ENCODE data around the gene UBE2I.

DNA sequence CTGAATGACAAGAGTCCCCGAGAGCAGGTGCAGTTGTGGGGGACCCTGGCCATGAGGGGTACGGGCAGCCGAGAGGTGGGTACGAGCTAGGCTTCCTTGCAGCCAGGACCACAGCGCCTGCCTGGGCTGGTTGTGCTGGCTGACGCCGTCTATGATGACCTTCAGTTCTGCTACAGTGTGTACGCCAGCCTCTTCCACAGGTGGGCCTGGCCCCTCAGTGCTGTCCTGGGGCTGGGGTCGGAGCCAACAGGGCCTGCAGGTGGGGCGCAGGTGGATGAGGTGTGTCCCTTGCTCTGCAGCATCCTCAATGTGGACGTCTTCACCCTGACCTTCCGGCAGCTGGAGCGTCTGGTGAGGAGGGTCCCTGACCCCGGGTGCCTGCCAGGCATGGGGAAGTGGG lies 35.1 kb downstream of the UBE2I start:
- TF ChIP-seq, protein P1, sequence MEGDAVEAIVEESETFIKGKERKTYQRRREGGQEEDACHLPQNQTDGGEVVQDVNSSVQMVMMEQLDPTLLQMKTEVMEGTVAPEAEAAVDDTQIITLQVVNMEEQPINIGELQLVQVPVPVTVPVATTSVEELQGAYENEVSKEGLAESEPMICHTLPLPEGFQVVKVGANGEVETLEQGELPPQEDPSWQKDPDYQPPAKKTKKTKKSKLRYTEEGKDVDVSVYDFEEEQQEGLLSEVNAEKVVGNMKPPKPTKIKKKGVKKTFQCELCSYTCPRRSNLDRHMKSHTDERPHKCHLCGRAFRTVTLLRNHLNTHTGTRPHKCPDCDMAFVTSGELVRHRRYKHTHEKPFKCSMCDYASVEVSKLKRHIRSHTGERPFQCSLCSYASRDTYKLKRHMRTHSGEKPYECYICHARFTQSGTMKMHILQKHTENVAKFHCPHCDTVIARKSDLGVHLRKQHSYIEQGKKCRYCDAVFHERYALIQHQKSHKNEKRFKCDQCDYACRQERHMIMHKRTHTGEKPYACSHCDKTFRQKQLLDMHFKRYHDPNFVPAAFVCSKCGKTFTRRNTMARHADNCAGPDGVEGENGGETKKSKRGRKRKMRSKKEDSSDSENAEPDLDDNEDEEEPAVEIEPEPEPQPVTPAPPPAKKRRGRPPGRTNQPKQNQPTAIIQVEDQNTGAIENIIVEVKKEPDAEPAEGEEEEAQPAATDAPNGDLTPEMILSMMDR (conservative IDR thresholded peaks at IDR 0.05; ENCODE audit: low read length), result no peak
- no peak for TF ChIP-seq EZH2phosphoT487 (IDR thresholded peaks at IDR 0.05; ENCODE audit: borderline replicate concordance)
